Endodermal cell (in vitro differentiated cells): ENCODE measurements around the gene PSMB2. TPM values are rescaled to one million over a fixed set of nuclear protein-coding genes. Genes with fewer than 3 reads are reported as not detected.

Experiments
- DNase-seq: peaks from one replicate; pipeline ENCODE4 v3.0.0-alpha.2; 2017
- H3K27ac ChIP-seq: 2 replicates; pipeline ENCODE4 v1.5.1; 2013; ENCODE audit warnings: mild to moderate bottlenecking, low read depth, low read length, moderate library complexity
- H3K27me3 ChIP-seq: 2 replicates; pipeline ENCODE4 v1.6.1; 2013; ENCODE audit warnings: mild to moderate bottlenecking, low read length, moderate library complexity; ENCODE audit not compliant: insufficient read depth, control insufficient read depth, poor library complexity, severe bottlenecking
- H3K36me3 ChIP-seq: 2 replicates; pipeline ENCODE4 v1.7.0; 2013; ENCODE audit warnings: mild to moderate bottlenecking, low read length, moderate library complexity; ENCODE audit not compliant: control insufficient read depth, insufficient read depth
- H3K4me1 ChIP-seq: one replicate; pipeline ENCODE4 v1.7.0; 2013; ENCODE audit warnings: low read length; ENCODE audit not compliant: control insufficient read depth, insufficient read depth
- H3K4me3 ChIP-seq: 2 replicates; pipeline ENCODE4 v1.5.1; 2013; ENCODE audit warnings: mild to moderate bottlenecking, low read length, moderate library complexity
- H3K9ac ChIP-seq: 2 replicates; pipeline ENCODE4 v1.6.1; 2013; ENCODE audit warnings: mild to moderate bottlenecking, low read length, moderate library complexity; ENCODE audit not compliant: poor library complexity, severe bottlenecking; ENCODE audit errors: extremely low read depth
- H3K9me3 ChIP-seq: 2 replicates; pipeline ENCODE4 v1.6.1; 2013; ENCODE audit warnings: mild to moderate bottlenecking, low read length, moderate library complexity; ENCODE audit not compliant: control insufficient read depth
- H3K27ac Mint-ChIP-seq: 2 replicates; pipeline ENCODE4 v1.8.0; 2020; ENCODE audit warnings: mixed read lengths
- H3K27me3 Mint-ChIP-seq: 2 replicates; pipeline ENCODE4 v1.8.0; 2021; ENCODE audit warnings: mild to moderate bottlenecking, mixed read lengths; ENCODE audit not compliant: insufficient read depth
- H3K36me3 Mint-ChIP-seq: 2 replicates; pipeline ENCODE4 v1.8.0; 2020; ENCODE audit warnings: low read depth, mixed read lengths
- H3K4me1 Mint-ChIP-seq: 2 replicates; pipeline ENCODE4 v1.8.0; 2020; ENCODE audit warnings: mixed read lengths
- H3K4me3 Mint-ChIP-seq: 2 replicates; pipeline ENCODE4 v1.8.0; 2020; ENCODE audit warnings: mild to moderate bottlenecking, moderate library complexity, mixed read lengths
- H3K9me3 Mint-ChIP-seq: 2 replicates; pipeline ENCODE4 v1.8.0; 2020; ENCODE audit warnings: mild to moderate bottlenecking, mixed read lengths
- WGBS, 2 experiments: methylation state at CpG; one replicate each; pipeline versions ENCODE4 v1.1.5 to v1.1.7; 2013; ENCODE audit warnings: missing lambda C conversion rate in 2 of 2, mixed read lengths in 1 of 2; ENCODE audit not compliant: insufficient coverage in 1 of 2, insufficient read length in 1 of 2; 5-methylcytosine and 5-hydroxymethylcytosine counted together
- total RNA-seq, 2 donors: library from RNA; stranded (reverse); fragmentation: NEBNext Ultra II Directional in 1 of 2; extraction: Animal tissue kit (Norgen Biotek cat#: 25700) in 1 of 2; gene quantifications; 2 replicates in 1 of 2; 3 replicates in 1 of 2; pipeline ENCODE4 v1.2.1, GENCODE V29; 2021
- TF ChIP-seq, protein P1 (sequence below): fragments of 200-600 bp; sonication (generic); conservative IDR thresholded peaks from 2 replicates; pipeline ENCODE4 v1.5.0; 2021; ENCODE audit warnings: antibody characterized with exemption, mild to moderate bottlenecking

Gene PSMB2
- total RNA-seq, 2 donors from 2014 or later: 66.0 to 71.3 TPM

DNA sequence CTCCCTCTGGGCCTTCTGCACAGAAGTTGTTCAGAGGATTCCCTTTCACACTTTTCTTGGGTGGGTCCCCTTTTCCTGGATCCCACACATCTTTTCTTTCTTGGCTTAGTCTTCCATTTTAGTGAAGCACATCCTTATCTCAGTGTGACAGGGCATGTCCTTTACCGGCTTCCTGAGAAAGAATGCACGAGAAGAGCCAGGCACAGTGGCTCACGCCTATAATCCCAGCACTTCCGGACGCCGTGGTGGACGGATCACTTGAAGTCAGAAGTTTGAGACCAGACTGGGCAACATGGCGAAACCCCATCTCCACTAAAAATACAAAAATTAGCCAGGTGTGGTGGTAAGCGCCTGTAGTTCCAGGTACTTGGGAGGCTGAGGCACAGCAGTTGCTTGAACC, 22.1 kb upstream of the PSMB2 start:
- TF ChIP-seq, protein P1, sequence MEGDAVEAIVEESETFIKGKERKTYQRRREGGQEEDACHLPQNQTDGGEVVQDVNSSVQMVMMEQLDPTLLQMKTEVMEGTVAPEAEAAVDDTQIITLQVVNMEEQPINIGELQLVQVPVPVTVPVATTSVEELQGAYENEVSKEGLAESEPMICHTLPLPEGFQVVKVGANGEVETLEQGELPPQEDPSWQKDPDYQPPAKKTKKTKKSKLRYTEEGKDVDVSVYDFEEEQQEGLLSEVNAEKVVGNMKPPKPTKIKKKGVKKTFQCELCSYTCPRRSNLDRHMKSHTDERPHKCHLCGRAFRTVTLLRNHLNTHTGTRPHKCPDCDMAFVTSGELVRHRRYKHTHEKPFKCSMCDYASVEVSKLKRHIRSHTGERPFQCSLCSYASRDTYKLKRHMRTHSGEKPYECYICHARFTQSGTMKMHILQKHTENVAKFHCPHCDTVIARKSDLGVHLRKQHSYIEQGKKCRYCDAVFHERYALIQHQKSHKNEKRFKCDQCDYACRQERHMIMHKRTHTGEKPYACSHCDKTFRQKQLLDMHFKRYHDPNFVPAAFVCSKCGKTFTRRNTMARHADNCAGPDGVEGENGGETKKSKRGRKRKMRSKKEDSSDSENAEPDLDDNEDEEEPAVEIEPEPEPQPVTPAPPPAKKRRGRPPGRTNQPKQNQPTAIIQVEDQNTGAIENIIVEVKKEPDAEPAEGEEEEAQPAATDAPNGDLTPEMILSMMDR: no peak
- Histone ChIP-seq H3K27ac (no peak overlapping the region), H3K4me3 (no peak overlapping the region), H3K9me3 (no peaks in the 10 kb centered on the region), H3K27me3 (peaks cover 14% of the 10 kb centered on the region), H3K36me3 (no peaks in the 10 kb centered on the region), H3K9ac (no peak overlapping the region), H3K4me1 (no peaks in the 10 kb centered on the region)
- H3K27me3 Mint-ChIP-seq: peaks cover 4% of the 10 kb centered on the region
- H3K36me3 Mint-ChIP-seq: no peaks in the 10 kb centered on the region
- peaks cover 1% of the 10 kb centered on the region for H3K4me1 Mint-ChIP-seq
- WGBS, 2 experiments: 81 to 92% methylated on average over 8 to 9 of the region's 9 CpGs
- DNase-seq: peak; percentile 16
- H3K9me3 Mint-ChIP-seq: no peaks in the 10 kb centered on the region
- H3K4me3 Mint-ChIP-seq: no peak overlapping the region
- no peak overlapping the region for H3K27ac Mint-ChIP-seq

DNA sequence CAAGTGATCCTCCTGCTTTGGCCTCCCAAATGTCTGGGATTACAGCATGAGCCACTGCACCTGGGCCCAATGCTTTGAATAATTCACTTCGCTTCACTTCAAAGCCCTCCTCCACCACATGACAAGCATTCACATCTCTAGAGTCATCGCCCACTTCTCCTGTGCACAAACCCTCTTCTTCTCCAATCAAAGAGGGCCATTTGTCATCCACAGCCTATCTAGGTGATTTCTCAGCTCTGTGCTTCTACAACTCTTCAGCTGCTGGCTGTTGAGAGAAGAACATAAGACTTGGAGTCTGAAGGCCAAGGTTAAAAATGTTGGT, 20.1 kb upstream of the PSMB2 start:
- no peak overlapping the region for H3K4me3 Mint-ChIP-seq

DNA sequence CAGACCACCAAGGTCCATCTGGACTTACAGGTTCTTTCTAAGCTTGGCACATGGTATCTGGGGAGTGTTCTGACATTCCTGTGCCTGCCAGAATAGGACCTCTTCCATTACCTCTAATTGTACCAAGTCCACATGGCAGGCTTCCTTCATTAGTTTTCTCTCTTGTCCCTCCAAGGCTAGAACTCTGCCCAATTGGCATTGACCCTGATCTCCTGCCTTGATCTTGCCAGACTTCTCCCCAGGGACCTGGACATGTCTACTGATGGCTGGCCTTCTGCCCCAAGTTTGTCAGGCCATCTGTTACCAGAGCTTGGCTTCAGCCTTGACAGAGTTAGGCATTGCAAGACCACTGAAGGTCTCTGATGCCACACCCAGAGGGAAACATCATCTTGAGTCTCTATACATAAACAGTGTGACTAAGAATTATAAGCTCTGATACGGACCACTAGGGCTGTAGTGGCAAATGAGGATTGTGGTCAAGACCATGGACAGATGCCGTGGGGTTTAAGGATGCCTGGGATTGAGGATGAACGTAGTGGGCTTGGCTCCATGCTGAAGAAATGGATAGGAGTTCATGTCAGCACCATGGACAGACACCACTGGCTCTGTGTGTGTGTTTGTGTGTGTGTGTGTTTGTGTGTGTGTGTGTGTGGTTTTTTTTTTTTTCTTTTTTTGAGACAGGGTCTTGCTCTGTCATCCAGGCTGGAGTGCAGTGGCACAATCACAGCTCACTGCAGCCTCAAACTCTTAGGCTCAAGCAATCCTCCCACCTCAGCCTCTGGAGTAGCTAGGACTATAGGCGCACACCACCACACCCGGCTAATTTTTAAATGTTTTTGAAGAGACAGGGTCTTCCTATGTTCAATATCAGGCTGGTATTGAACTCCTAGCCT, 19.5 kb upstream of the PSMB2 start:
- Histone ChIP-seq H3K4me3 (no peak overlapping the region), H3K27ac (no peak overlapping the region), H3K9me3 (no peaks in the 10 kb centered on the region), H3K27me3 (peaks cover 8% of the 10 kb centered on the region), H3K36me3 (no peaks in the 10 kb centered on the region), H3K4me1 (no peaks in the 10 kb centered on the region), H3K9ac (no peak overlapping the region)
- 56 to 77% methylated on average over 3 to 5 of the region's 5 CpGs for WGBS, 2 experiments
- peaks cover 2% of the 10 kb centered on the region for H3K27me3 Mint-ChIP-seq
- peak; percentile 89 for DNase-seq
- H3K4me1 Mint-ChIP-seq: no peaks in the 10 kb centered on the region
- no peaks in the 10 kb centered on the region for H3K9me3 Mint-ChIP-seq
- no peaks in the 10 kb centered on the region for H3K36me3 Mint-ChIP-seq
- H3K27ac Mint-ChIP-seq: no peak overlapping the region
- no peak overlapping the region for H3K4me3 Mint-ChIP-seq
- TF ChIP-seq, protein P1: no peak

More for the DNA sequence above, 20.1 kb upstream of the PSMB2 start:
- no peaks in the 10 kb centered on the region for H3K36me3 ChIP-seq
- Mint-ChIP-seq H3K27ac (no peak overlapping the region), H3K9me3 (no peaks in the 10 kb centered on the region), H3K27me3 (peaks cover 2% of the 10 kb centered on the region), H3K36me3 (no peaks in the 10 kb centered on the region), H3K4me1 (no peaks in the 10 kb centered on the region)
- TF ChIP-seq, protein P1: no peak
- no peak overlapping the region for H3K27ac ChIP-seq
- H3K9me3 ChIP-seq: no peaks in the 10 kb centered on the region
- H3K27me3 ChIP-seq: peaks cover 8% of the 10 kb centered on the region
- H3K4me1 ChIP-seq: no peaks in the 10 kb centered on the region
- DNase-seq: no peak
- no peak overlapping the region for H3K4me3 ChIP-seq
- 89 to 93% methylated on average over 2 of the region's 2 CpGs for WGBS, 2 experiments
- no peak overlapping the region for H3K9ac ChIP-seq
